ENCODE results near the gene FEV. TPM values are rescaled to one million over a fixed set of nuclear protein-coding genes. Genes with fewer than 3 reads are reported as not detected.

FEV gene
- total and polyA plus RNA-seq, 2 donors (not counting 1 experiment from before 2014, with no cell fraction given), result not detected

DNA sequence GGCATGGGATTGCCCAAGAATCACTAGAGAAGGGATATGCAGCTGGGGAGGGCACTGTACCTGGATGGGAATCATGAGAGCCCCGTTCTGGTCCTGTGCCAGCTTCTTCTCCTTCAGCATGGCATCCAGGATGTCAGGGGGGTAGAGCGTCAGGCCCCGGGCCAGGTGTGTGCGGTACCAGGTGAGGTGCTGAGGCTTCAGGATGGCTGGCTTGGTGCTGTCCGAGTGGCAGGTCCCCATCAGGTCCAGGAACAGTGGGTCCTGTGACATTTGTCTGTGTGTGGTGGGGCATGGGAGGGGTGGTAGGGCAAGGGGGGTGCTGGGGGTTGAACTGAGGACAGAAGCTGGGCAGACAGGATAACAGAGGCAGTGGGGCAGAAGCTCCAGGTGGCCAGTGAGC is 43.2 kb upstream of the FEV start:
- DNase-seq (ENCODE audit: low read depth in 2 of 2), result no peak
- no peaks in the 10 kb centered on the region for H3K79me2 ChIP-seq (ENCODE audit: control insufficient read depth, insufficient read depth, low read length)
- H2AFZ ChIP-seq (ENCODE audit: low read length), result no peak overlapping the region
- H3K27ac ChIP-seq (ENCODE audit: insufficient read depth, low read length), result no peak overlapping the region
- no peak overlapping the region for H3K9ac ChIP-seq (ENCODE audit: insufficient read depth, low read length)
- peaks cover 15% of the 10 kb centered on the region for H3K27me3 ChIP-seq (ENCODE audit: control insufficient read depth, insufficient read depth, low read length)
- H3K9me3 ChIP-seq (ENCODE audit: control insufficient read depth, insufficient read depth, low read depth, low read length), result no peaks in the 10 kb centered on the region
- TF ChIP-seq EZH2 (IDR thresholded peaks at IDR 0.05; ENCODE audit: low read length, missing control alignments), result no peak
- TF ChIP-seq, protein P1, sequence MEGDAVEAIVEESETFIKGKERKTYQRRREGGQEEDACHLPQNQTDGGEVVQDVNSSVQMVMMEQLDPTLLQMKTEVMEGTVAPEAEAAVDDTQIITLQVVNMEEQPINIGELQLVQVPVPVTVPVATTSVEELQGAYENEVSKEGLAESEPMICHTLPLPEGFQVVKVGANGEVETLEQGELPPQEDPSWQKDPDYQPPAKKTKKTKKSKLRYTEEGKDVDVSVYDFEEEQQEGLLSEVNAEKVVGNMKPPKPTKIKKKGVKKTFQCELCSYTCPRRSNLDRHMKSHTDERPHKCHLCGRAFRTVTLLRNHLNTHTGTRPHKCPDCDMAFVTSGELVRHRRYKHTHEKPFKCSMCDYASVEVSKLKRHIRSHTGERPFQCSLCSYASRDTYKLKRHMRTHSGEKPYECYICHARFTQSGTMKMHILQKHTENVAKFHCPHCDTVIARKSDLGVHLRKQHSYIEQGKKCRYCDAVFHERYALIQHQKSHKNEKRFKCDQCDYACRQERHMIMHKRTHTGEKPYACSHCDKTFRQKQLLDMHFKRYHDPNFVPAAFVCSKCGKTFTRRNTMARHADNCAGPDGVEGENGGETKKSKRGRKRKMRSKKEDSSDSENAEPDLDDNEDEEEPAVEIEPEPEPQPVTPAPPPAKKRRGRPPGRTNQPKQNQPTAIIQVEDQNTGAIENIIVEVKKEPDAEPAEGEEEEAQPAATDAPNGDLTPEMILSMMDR (conservative IDR thresholded peaks at IDR 0.05 in 1 of 2, IDR thresholded peaks at IDR 0.05 in 1 of 2; ENCODE audit: low read depth in 1 of 2, low read length in 2 of 2), result no peak
- H3K36me3 ChIP-seq (ENCODE audit: control insufficient read depth, insufficient read depth, low read length), result no peaks in the 10 kb centered on the region
- no peak overlapping the region for H3K4me2 ChIP-seq (ENCODE audit: extremely low read depth, insufficient read depth, low read length)
- no peaks in the 10 kb centered on the region for H3K4me1 ChIP-seq (ENCODE audit: control insufficient read depth, extremely low read depth, insufficient read depth, low read length)
- H3K4me3 ChIP-seq (replicated peaks in 1 of 4; ENCODE audit: control extremely low read depth in 1 of 4, insufficient read depth in 1 of 4, low read depth in 3 of 4, low read length in 4 of 4), result no peak overlapping the region
- H4K20me1 ChIP-seq (ENCODE audit: control insufficient read depth, extremely low read depth, insufficient read depth, low read length), result no peaks in the 10 kb centered on the region

DNA sequence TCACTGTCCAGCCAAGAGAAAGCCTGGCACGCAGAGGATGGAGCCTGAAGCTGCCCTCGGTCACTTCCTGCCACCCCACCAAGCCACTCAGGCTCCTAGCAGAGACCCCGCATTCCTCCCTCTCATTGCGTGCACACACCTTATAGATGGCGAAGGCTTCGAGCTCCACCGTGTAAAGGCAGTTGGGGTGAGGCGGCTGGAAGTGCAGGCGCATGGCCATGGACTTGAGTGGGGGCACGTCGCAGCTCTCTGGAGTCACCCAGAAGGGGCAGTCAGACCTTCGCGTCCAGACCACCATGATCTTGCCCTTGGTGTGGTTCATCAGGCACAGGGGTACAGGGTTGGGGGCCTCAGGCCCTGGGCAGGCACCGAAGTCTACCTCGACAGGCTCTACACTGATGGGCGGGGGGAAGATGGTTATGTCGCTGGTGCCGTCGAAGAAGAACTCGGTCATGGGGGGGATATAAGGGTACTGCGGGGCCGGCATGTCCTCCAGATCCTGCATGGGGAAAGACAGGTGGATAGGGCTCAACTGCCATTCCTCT is 42.6 kb upstream of the FEV start:
- H3K4me1 ChIP-seq (ENCODE audit: control insufficient read depth, extremely low read depth, insufficient read depth, low read length), result no peaks in the 10 kb centered on the region
- H3K27me3 ChIP-seq (ENCODE audit: control insufficient read depth, insufficient read depth, low read length), result peaks cover 15% of the 10 kb centered on the region
- no peak overlapping the region for H3K9ac ChIP-seq (ENCODE audit: insufficient read depth, low read length)
- H3K4me3 ChIP-seq (replicated peaks in 1 of 4; ENCODE audit: control extremely low read depth in 1 of 4, insufficient read depth in 1 of 4, low read depth in 3 of 4, low read length in 4 of 4), result no peak overlapping the region
- no peaks in the 10 kb centered on the region for H3K9me3 ChIP-seq (ENCODE audit: control insufficient read depth, insufficient read depth, low read depth, low read length)
- no peaks in the 10 kb centered on the region for H3K36me3 ChIP-seq (ENCODE audit: control insufficient read depth, insufficient read depth, low read length)
- H2AFZ ChIP-seq (ENCODE audit: low read length), result no peak overlapping the region
- no peak for DNase-seq (ENCODE audit: low read depth in 2 of 2)
- no peaks in the 10 kb centered on the region for H3K79me2 ChIP-seq (ENCODE audit: control insufficient read depth, insufficient read depth, low read length)
- H3K4me2 ChIP-seq (ENCODE audit: extremely low read depth, insufficient read depth, low read length), result no peak overlapping the region
- no peak for TF ChIP-seq EZH2 (IDR thresholded peaks at IDR 0.05; ENCODE audit: low read length, missing control alignments)
- TF ChIP-seq, protein P1 (conservative IDR thresholded peaks at IDR 0.05 in 1 of 2, IDR thresholded peaks at IDR 0.05 in 1 of 2; ENCODE audit: low read depth in 1 of 2, low read length in 2 of 2), result no peak
- H4K20me1 ChIP-seq (ENCODE audit: control insufficient read depth, extremely low read depth, insufficient read depth, low read length), result no peaks in the 10 kb centered on the region
- H3K27ac ChIP-seq (ENCODE audit: insufficient read depth, low read length), result no peak overlapping the region

DNA sequence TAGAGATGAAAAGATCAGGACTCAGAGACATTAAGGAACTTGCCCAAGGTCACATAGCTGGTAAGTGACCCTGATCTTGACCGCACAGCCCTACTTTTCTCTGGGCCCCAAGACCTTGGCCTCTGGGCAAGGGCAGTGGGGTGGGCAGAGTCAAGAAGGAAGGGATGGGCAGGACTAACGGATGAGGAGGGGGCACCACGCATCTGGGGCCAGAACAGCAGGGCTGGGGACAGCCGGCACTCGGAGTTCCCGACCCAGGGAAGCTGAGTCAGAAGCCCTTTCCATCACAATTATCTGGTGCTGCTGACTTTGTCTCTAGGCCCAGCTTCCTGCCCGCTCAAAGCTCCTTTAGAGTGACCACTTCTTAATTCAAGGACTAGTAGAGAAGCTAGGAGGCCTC is 42.0 kb upstream of the FEV start:
- Histone ChIP-seq H3K9me3 (ENCODE audit: control insufficient read depth, insufficient read depth, low read depth, low read length) (no peaks in the 10 kb centered on the region), H3K4me2 (ENCODE audit: extremely low read depth, insufficient read depth, low read length) (no peak overlapping the region), H3K4me3 (replicated peaks in 1 of 4; ENCODE audit: control extremely low read depth in 1 of 4, insufficient read depth in 1 of 4, low read depth in 3 of 4, low read length in 4 of 4) (no peak overlapping the region), H3K79me2 (ENCODE audit: control insufficient read depth, insufficient read depth, low read length) (no peaks in the 10 kb centered on the region), H3K9ac (ENCODE audit: insufficient read depth, low read length) (no peak overlapping the region), H3K36me3 (ENCODE audit: control insufficient read depth, insufficient read depth, low read length) (no peaks in the 10 kb centered on the region), H3K27ac (ENCODE audit: insufficient read depth, low read length) (no peak overlapping the region), H3K4me1 (ENCODE audit: control insufficient read depth, extremely low read depth, insufficient read depth, low read length) (no peaks in the 10 kb centered on the region), H4K20me1 (ENCODE audit: control insufficient read depth, extremely low read depth, insufficient read depth, low read length) (no peaks in the 10 kb centered on the region), H2AFZ (ENCODE audit: low read length) (no peak overlapping the region), H3K27me3 (ENCODE audit: control insufficient read depth, insufficient read depth, low read length) (peaks cover 11% of the 10 kb centered on the region)
- TF ChIP-seq, protein P1 (conservative IDR thresholded peaks at IDR 0.05 in 1 of 2, IDR thresholded peaks at IDR 0.05 in 1 of 2; ENCODE audit: low read depth in 1 of 2, low read length in 2 of 2), result no peak
- no peak for TF ChIP-seq EZH2 (IDR thresholded peaks at IDR 0.05; ENCODE audit: low read length, missing control alignments)
- no peak for DNase-seq (ENCODE audit: low read depth in 2 of 2)
